ENCODE results near the gene TRPM1. TPM values are rescaled to one million over a fixed set of nuclear protein-coding genes. Genes with fewer than 3 reads are reported as not detected.
A peak's percentile ranks its signal among the peaks of the same experiment; 100 is the strongest.

TRPM1 gene
- total and polyA plus RNA-seq, 5 donors from 2014 or later: not detected

DNA sequence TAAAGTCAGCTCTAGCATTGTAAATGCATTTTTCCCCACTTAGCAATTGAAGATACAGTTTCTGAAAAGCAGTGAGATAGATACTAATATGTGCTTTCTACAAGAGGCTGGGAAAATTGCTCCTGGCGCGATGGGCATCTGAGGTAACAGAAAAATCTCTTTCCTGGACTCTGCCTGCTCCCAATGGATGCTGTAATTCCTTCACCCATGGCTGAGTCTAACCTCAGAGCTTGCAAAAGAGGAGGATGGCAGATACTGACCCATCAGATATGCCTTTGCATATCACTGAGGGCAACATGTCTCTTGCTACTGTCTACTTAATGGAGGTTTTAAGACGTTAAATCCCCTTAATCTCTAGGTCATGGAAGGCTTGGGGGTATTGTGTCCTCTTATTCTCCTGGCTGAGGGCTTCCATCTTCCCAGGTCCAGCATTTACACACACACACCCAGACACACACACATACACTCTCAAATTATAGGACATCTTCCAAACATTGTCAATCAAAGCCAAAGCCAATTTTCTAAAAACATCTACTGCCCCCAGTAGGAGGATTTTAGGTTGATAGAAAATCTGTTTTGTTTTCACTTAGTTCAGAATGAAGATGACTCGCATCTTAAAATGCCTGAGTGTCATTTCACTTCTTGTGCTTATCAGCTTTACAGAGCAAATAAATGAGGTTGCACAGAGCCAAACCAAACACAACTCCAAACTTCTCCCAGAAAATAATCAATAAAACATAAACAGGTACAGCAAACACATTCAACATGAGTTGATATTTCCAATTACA is 2.4 kb downstream of the TRPM1 start:
- Mint-ChIP-seq H3K36me3 (no peaks in the 10 kb centered on the region), H3K27me3 (peaks cover 8% of the 10 kb centered on the region), H3K4me3 (no peak overlapping the region), H3K4me1 (no peaks in the 10 kb centered on the region), H3K9me3 (no peaks in the 10 kb centered on the region), H3K27ac (no peak overlapping the region)
- no peak overlapping the region for H3K27ac ChIP-seq (ENCODE audit: insufficient read depth, low read length, poor library complexity, severe bottlenecking)
- no peak overlapping the region for H3K4me3 ChIP-seq (ENCODE audit: low read depth, low read length)
- DNase-seq (peak in 1 of 3 donors; percentile 6), ATAC-seq (ENCODE audit: low read depth in 2 of 2) (no peak)
- no peaks in the 10 kb centered on the region for H3K4me1 ChIP-seq (ENCODE audit: control insufficient read depth, insufficient read depth, low read length, poor library complexity, severe bottlenecking)
- no peaks in the 10 kb centered on the region for H3K36me3 ChIP-seq (ENCODE audit: control insufficient read depth, insufficient read depth, low read length)
- no peaks in the 10 kb centered on the region for H3K27me3 ChIP-seq (ENCODE audit: control insufficient read depth, insufficient read depth, low read length)
- H3K9me3 ChIP-seq (ENCODE audit: control insufficient read depth in 2 of 2, low read length in 2 of 2): no peaks in the 10 kb centered on the region

DNA sequence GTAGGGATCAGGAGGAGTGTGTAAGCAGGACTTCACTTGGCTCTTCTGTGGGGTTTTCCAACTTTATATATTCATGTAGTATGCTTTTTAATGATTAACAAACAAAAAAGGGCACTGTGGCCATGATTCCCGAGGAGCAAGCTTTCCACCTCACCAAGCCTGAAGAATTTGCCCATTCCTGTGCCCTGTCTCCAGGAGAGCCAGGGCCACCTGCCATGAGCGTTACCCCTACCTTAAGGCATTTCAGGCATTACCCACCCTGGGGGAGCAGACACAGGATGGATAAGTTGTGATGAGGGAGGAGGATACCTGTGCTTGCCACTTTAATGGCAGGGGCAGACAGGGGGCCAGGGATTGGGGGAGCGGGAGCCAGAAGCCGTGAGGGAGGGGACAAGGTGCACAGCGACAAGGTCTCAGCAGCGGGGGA is 3.0 kb downstream of the TRPM1 start:
- no peak overlapping the region for H3K27ac Mint-ChIP-seq
- Histone ChIP-seq H3K4me3 (ENCODE audit: low read depth, low read length) (no peak overlapping the region), H3K9me3 (ENCODE audit: control insufficient read depth in 2 of 2, low read length in 2 of 2) (no peaks in the 10 kb centered on the region), H3K4me1 (ENCODE audit: control insufficient read depth, insufficient read depth, low read length, poor library complexity, severe bottlenecking) (no peaks in the 10 kb centered on the region), H3K36me3 (ENCODE audit: control insufficient read depth, insufficient read depth, low read length) (no peaks in the 10 kb centered on the region), H3K27ac (ENCODE audit: insufficient read depth, low read length, poor library complexity, severe bottlenecking) (no peak overlapping the region), H3K27me3 (ENCODE audit: control insufficient read depth, insufficient read depth, low read length) (no peaks in the 10 kb centered on the region)
- peaks cover 8% of the 10 kb centered on the region for H3K27me3 Mint-ChIP-seq
- H3K36me3 Mint-ChIP-seq: no peaks in the 10 kb centered on the region
- no peak for DNase-seq
- H3K9me3 Mint-ChIP-seq: no peaks in the 10 kb centered on the region
- ATAC-seq (ENCODE audit: low read depth in 2 of 2): no peak
- no peak overlapping the region for H3K4me3 Mint-ChIP-seq
- H3K4me1 Mint-ChIP-seq: no peaks in the 10 kb centered on the region

DNA sequence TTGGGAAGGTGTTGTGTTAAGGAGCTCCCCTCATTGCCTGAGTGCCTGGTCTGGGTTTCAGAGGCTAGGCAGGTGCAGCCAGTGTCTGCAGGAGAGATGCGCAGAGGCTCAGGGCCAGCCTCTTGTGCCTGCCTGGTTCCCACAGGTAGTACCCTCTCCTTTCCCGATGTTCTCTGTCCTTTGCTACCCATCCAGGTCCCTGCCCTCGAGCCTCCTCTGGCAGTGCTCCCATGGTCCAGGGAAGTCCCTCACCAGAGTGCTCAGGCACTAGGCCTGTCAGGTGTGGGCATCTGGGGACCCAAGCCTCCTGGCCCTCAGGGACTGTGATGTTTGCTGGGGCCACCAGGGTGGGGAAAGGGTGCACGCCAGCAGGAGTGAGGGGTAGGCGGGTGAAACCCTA is 5.0 kb downstream of the TRPM1 start:
- H3K4me1 Mint-ChIP-seq: no peaks in the 10 kb centered on the region
- Histone ChIP-seq H3K36me3 (ENCODE audit: control insufficient read depth, insufficient read depth, low read length) (no peaks in the 10 kb centered on the region), H3K4me1 (ENCODE audit: control insufficient read depth, insufficient read depth, low read length, poor library complexity, severe bottlenecking) (no peaks in the 10 kb centered on the region), H3K27me3 (ENCODE audit: control insufficient read depth, insufficient read depth, low read length) (no peaks in the 10 kb centered on the region), H3K4me3 (ENCODE audit: low read depth, low read length) (no peak overlapping the region), H3K9me3 (ENCODE audit: control insufficient read depth in 2 of 2, low read length in 2 of 2) (no peaks in the 10 kb centered on the region), H3K27ac (ENCODE audit: insufficient read depth, low read length, poor library complexity, severe bottlenecking) (no peak overlapping the region)
- DNase-seq (no peak), ATAC-seq (ENCODE audit: low read depth in 2 of 2) (no peak)
- no peaks in the 10 kb centered on the region for H3K9me3 Mint-ChIP-seq
- peaks cover 10% of the 10 kb centered on the region for H3K27me3 Mint-ChIP-seq
- H3K27ac Mint-ChIP-seq: no peak overlapping the region
- no peaks in the 10 kb centered on the region for H3K36me3 Mint-ChIP-seq
- H3K4me3 Mint-ChIP-seq: no peak overlapping the region

DNA sequence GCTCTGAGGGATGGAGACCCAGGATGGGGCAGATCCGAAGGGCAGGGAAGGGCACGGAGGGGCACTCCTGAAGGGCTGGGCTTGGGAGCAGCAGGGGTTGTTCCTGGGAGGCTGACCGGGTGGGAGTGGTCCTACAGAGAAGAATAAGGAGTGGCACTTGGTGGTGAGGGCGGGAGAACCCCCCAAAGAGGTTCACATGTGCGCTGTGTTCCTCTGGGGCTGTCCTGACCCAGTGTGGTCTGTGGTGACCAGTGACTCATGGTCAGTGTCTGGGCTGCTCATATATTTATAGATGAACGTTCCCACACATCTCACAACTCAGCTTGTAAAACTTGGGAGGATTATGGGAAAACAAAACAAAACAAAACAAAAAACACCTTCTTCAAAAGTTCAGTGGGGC is 10.0 kb downstream of the TRPM1 start:
- Mint-ChIP-seq H3K27me3 (peaks cover 9% of the 10 kb centered on the region), H3K9me3 (no peaks in the 10 kb centered on the region), H3K27ac (no peak overlapping the region), H3K4me1 (no peaks in the 10 kb centered on the region), H3K4me3 (no peak overlapping the region), H3K36me3 (no peaks in the 10 kb centered on the region)
- Histone ChIP-seq H3K4me1 (ENCODE audit: control insufficient read depth, insufficient read depth, low read length, poor library complexity, severe bottlenecking) (no peaks in the 10 kb centered on the region), H3K27me3 (ENCODE audit: control insufficient read depth, insufficient read depth, low read length) (no peaks in the 10 kb centered on the region), H3K36me3 (ENCODE audit: control insufficient read depth, insufficient read depth, low read length) (no peaks in the 10 kb centered on the region), H3K27ac (ENCODE audit: insufficient read depth, low read length, poor library complexity, severe bottlenecking) (no peak overlapping the region), H3K4me3 (ENCODE audit: low read depth, low read length) (no peak overlapping the region), H3K9me3 (ENCODE audit: control insufficient read depth in 2 of 2, low read length in 2 of 2) (no peaks in the 10 kb centered on the region)
- no peak for DNase-seq
- ATAC-seq (ENCODE audit: low read depth in 2 of 2): no peak

DNA sequence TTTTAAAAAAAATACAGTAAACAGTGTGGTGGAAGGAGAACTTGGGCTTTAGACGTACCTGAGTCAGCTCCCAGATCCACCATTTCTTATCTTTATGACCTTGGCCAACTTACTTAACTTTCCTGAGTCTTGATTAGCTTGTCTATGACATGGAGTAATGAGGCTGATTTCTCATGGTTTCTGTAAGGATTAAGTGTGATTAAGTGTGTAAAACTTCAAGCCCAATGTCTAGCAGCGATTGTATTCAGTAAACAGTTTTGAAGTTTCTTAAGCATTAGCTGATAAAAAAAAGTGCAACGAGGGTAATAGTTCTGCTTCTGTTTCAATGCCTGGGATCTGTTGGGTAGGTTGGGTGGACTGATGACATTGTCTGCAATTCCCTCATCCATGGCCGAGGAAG is 10.8 kb downstream of the TRPM1 start:
- no peaks in the 10 kb centered on the region for H3K9me3 Mint-ChIP-seq
- Histone ChIP-seq H3K27ac (ENCODE audit: insufficient read depth, low read length, poor library complexity, severe bottlenecking) (no peak overlapping the region), H3K27me3 (ENCODE audit: control insufficient read depth, insufficient read depth, low read length) (no peaks in the 10 kb centered on the region), H3K36me3 (ENCODE audit: control insufficient read depth, insufficient read depth, low read length) (no peaks in the 10 kb centered on the region), H3K4me3 (ENCODE audit: low read depth, low read length) (no peak overlapping the region), H3K9me3 (ENCODE audit: control insufficient read depth in 2 of 2, low read length in 2 of 2) (no peaks in the 10 kb centered on the region), H3K4me1 (ENCODE audit: control insufficient read depth, insufficient read depth, low read length, poor library complexity, severe bottlenecking) (no peaks in the 10 kb centered on the region)
- no peaks in the 10 kb centered on the region for H3K4me1 Mint-ChIP-seq
- no peak overlapping the region for H3K4me3 Mint-ChIP-seq
- peaks cover 9% of the 10 kb centered on the region for H3K27me3 Mint-ChIP-seq
- ATAC-seq (ENCODE audit: low read depth in 2 of 2): no peak
- no peaks in the 10 kb centered on the region for H3K36me3 Mint-ChIP-seq
- no peak for DNase-seq
- H3K27ac Mint-ChIP-seq: no peak overlapping the region

DNA sequence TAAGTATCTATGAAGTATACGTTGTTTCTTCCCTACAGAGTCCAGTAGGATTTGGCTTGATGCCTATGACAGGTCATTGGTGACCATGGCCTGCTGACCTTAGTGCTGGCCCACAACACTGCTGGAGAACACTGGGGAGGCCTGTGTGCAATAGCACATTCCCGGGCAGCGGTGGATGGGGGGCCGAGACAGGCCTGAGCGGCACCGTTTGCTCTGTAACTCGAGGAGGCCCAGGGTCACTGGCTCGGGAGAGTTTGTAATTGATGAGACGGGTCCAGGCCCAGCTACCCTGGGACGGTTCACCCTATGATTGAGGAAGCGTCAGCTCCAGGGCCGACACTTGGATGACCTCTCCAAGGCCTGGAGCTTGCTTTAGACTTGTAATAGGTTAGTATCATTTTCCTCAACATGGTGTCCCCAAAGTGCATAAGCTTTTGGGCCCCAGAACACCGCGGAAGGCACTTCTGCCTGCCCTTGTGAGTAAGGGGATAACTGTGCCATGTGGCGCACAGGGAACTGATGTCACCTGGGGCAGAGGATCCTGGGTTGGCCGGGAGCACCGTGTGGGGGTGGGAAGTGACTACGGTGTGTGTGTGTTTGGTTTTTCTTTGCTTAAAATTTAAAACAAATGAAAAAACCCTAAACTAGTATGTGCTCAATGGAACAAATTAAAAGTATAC is 12.0 kb downstream of the TRPM1 start:
- no peaks in the 10 kb centered on the region for H3K4me1 Mint-ChIP-seq
- H3K27ac Mint-ChIP-seq: no peak overlapping the region
- no peak overlapping the region for H3K27ac ChIP-seq (ENCODE audit: insufficient read depth, low read length, poor library complexity, severe bottlenecking)
- no peaks in the 10 kb centered on the region for H3K9me3 Mint-ChIP-seq
- no peaks in the 10 kb centered on the region for H3K4me1 ChIP-seq (ENCODE audit: control insufficient read depth, insufficient read depth, low read length, poor library complexity, severe bottlenecking)
- no peak overlapping the region for H3K4me3 Mint-ChIP-seq
- no peak overlapping the region for H3K4me3 ChIP-seq (ENCODE audit: low read depth, low read length)
- peaks cover 4% of the 10 kb centered on the region for H3K27me3 Mint-ChIP-seq
- H3K36me3 Mint-ChIP-seq: no peaks in the 10 kb centered on the region
- DNase-seq (no peak), ATAC-seq (ENCODE audit: low read depth in 2 of 2) (no peak)
- no peaks in the 10 kb centered on the region for H3K27me3 ChIP-seq (ENCODE audit: control insufficient read depth, insufficient read depth, low read length)
- no peaks in the 10 kb centered on the region for H3K9me3 ChIP-seq (ENCODE audit: control insufficient read depth in 2 of 2, low read length in 2 of 2)
- H3K36me3 ChIP-seq (ENCODE audit: control insufficient read depth, insufficient read depth, low read length): no peaks in the 10 kb centered on the region

DNA sequence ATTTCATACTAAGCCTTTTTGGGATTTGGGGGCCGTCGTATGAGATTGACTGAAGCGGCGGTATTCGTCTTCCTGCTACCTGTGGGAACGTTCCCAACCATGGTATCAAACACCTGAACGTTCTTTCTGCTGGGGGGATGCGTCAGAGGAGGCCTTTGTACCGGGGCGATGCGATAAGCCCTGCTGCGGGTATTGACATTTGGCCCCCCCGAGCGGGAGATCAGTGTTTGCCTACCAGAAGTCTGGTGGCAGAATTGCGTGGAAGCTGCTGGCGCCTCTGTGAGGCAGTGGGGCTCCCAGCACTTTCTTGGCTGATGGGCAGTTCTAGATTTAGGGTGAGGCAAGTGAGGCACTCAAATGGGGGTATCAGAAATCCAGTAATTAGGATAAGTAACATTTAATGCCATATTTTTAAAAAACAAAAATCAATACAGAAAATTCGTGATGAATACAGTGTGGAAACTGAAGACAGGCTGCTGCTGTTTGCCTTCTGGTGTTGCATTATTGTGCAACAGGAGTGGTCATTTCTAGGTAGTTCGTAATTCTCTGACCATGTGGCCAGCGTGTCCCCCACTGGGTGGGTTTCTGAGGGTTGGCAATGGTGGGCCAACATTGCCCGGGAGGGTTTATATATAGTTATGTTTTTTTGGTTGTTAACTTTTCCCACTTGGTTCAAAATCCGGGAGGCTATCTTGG is 12.7 kb downstream of the TRPM1 start:
- no peaks in the 10 kb centered on the region for H3K27me3 ChIP-seq (ENCODE audit: control insufficient read depth, insufficient read depth, low read length)
- Mint-ChIP-seq H3K36me3 (no peaks in the 10 kb centered on the region), H3K9me3 (no peaks in the 10 kb centered on the region), H3K4me1 (no peaks in the 10 kb centered on the region), H3K27me3 (peaks cover 7% of the 10 kb centered on the region), H3K27ac (no peak overlapping the region), H3K4me3 (no peak overlapping the region)
- H3K9me3 ChIP-seq (ENCODE audit: control insufficient read depth in 2 of 2, low read length in 2 of 2): no peaks in the 10 kb centered on the region
- H3K4me1 ChIP-seq (ENCODE audit: control insufficient read depth, insufficient read depth, low read length, poor library complexity, severe bottlenecking): no peaks in the 10 kb centered on the region
- H3K4me3 ChIP-seq (ENCODE audit: low read depth, low read length): no peak overlapping the region
- DNase-seq: no peak
- no peak overlapping the region for H3K27ac ChIP-seq (ENCODE audit: insufficient read depth, low read length, poor library complexity, severe bottlenecking)
- H3K36me3 ChIP-seq (ENCODE audit: control insufficient read depth, insufficient read depth, low read length): no peaks in the 10 kb centered on the region
- no peak for ATAC-seq (ENCODE audit: low read depth in 2 of 2)
